Aorta (tissue), 5 donors: ENCODE data around the gene GMDS. TPM values are rescaled to one million over a fixed set of nuclear protein-coding genes. Genes with fewer than 3 reads are reported as not detected.

Experiments
- ATAC-seq: fragments of 200-7000 bp; cut with Tn5 transposase; one replicate; pipeline ENCODE4 v1.9.1; 2022; ENCODE audit warnings: moderate library complexity; ENCODE audit not compliant: low FRiP score
- DNase-seq, 2 donors: peaks; one replicate each; pipeline ENCODE4 v3.0.0-alpha.2; 2020
- H3K27ac ChIP-seq, 2 donors: one replicate each; pipeline ENCODE4 v1.5.1; 2013; ENCODE audit warnings: low read length in 2 of 2, mild to moderate bottlenecking in 2 of 2, moderate library complexity in 2 of 2, control low read depth in 1 of 2, inconsistent platforms in 1 of 2, low read depth in 1 of 2
- H3K27me3 ChIP-seq, 2 donors: one replicate each; pipeline ENCODE4 v1.6.1; 2013; ENCODE audit warnings: control low read depth in 1 of 2, low read length in 1 of 2, mild to moderate bottlenecking in 1 of 2, moderate library complexity in 1 of 2; ENCODE audit not compliant: insufficient read depth in 2 of 2, control insufficient read depth in 1 of 2
- H3K36me3 ChIP-seq, 2 donors: one replicate each; pipeline ENCODE4 v1.6.1; 2013; ENCODE audit warnings: control low read depth in 1 of 2, low read length in 1 of 2, mild to moderate bottlenecking in 1 of 2; ENCODE audit not compliant: insufficient read depth in 2 of 2, control insufficient read depth in 1 of 2
- H3K4me1 ChIP-seq, 2 donors: one replicate each; pipeline ENCODE4 v1.6.1; 2013; ENCODE audit warnings: low read length in 2 of 2, control low read depth in 1 of 2, mild to moderate bottlenecking in 1 of 2, moderate library complexity in 1 of 2; ENCODE audit not compliant: insufficient read depth in 2 of 2, control insufficient read depth in 1 of 2
- H3K4me3 ChIP-seq, 2 donors: one replicate each; pipeline ENCODE4 v1.5.1; 2013; ENCODE audit warnings: low read length in 2 of 2, control low read depth in 1 of 2, mild to moderate bottlenecking in 1 of 2
- H3K9me3 ChIP-seq: one replicate; pipeline ENCODE4 v1.6.1; 2013; ENCODE audit warnings: mild to moderate bottlenecking, low read length; ENCODE audit not compliant: control insufficient read depth
- WGBS, 2 donors: extraction: QIAGEN DNeasy Blood & Tissue Kit; methylation state at CpG; one replicate each; pipeline ENCODE4 v1.1.7; 2013; 5-methylcytosine and 5-hydroxymethylcytosine counted together
- intact Hi-C, 2 donors: fragments of 100-400 bp; cut with DNase I; formaldehyde crosslinking; loops; one replicate each; pipeline versions ENCODE4 v1.14.2 to v1.15.0; 2022
- polyA plus RNA-seq, 2 donors: library from polyadenylated mRNA; stranded (reverse); fragments of 200-250 nt; gene quantifications; one replicate each; pipeline ENCODE4 v1.2.3, GENCODE V29; 2013
- total RNA-seq, 2 donors: library from RNA; stranded (reverse); fragmentation: NEBNext Ultra II Directional; extraction: Animal tissue kit (Norgen Biotek cat#: 25700); gene quantifications; one replicate each; pipeline ENCODE4 v1.2.1, GENCODE V29; 2021
- donor health status: healthy with polysubstance abuse.
- donor health status: Bipolar disorder and iron deficiency.
- donor health status: DM: no; HTN: no; CAD: no.
- donor health status: DM: no; HTN: no; CAD: no.
- donor health status: DM: yes; HTN: yes; CAD: no.

GMDS gene
- total and polyA plus RNA-seq, 4 donors = 66.1 to 138 (median 84.9) TPM

- DNase-seq (peak in 1 of 2 donors; percentile 55), ATAC-seq (no peak)
- H3K27ac ChIP-seq = no peak overlapping the region
- no peaks in the 10 kb centered on the region for H3K9me3 ChIP-seq
- H3K4me3 ChIP-seq = no peak overlapping the region
- intact Hi-C loops = no loop called here
- H3K36me3 ChIP-seq = no peaks in the 10 kb centered on the region
- 76 to 85% methylated on average over 10 of the region's 10 CpGs for WGBS, 2 donors
- no peaks in the 10 kb centered on the region for H3K4me1 ChIP-seq
- no peaks in the 10 kb centered on the region for H3K27me3 ChIP-seq
These were observed 592.6 kb downstream of the GMDS start for GRCh38 chr6:1652842-1653241.

GRCh38 chr6:1651362-1651761, 594.0 kb downstream of the GMDS start:
- DNase-seq (peak in 1 of 2 donors; percentile 59), ATAC-seq (no peak)
- H3K4me1 ChIP-seq = no peaks in the 10 kb centered on the region
- no peak overlapping the region for H3K27ac ChIP-seq
- no peak overlapping the region for H3K4me3 ChIP-seq
- H3K27me3 ChIP-seq = no peaks in the 10 kb centered on the region
- no peaks in the 10 kb centered on the region for H3K9me3 ChIP-seq
- intact Hi-C loops = no loop called here
- no peaks in the 10 kb centered on the region for H3K36me3 ChIP-seq
- 94 to 95% methylated on average over 3 of the region's 3 CpGs for WGBS, 2 donors

GRCh38 chr6:1645466-1646185, 599.8 kb downstream of the GMDS start:
- H3K4me1 ChIP-seq = no peaks in the 10 kb centered on the region
- H3K27me3 ChIP-seq = no peaks in the 10 kb centered on the region
- WGBS, 2 donors = 71 to 73% methylated on average over 14 of the region's 14 CpGs
- no peak overlapping the region for H3K4me3 ChIP-seq
- no peak for DNase-seq
- no peak overlapping the region for H3K27ac ChIP-seq
- H3K9me3 ChIP-seq = no peaks in the 10 kb centered on the region
- H3K36me3 ChIP-seq = no peaks in the 10 kb centered on the region
- ATAC-seq = no peak
- intact Hi-C loops = no loop called here

GRCh38 chr6:1644516-1645060, 600.8 kb downstream of the GMDS start:
- Histone ChIP-seq H3K27me3 (no peaks in the 10 kb centered on the region), H3K9me3 (no peaks in the 10 kb centered on the region), H3K36me3 (no peaks in the 10 kb centered on the region), H3K4me3 (no peak overlapping the region), H3K27ac (no peak overlapping the region), H3K4me1 (no peaks in the 10 kb centered on the region)
- intact Hi-C loops = no loop called here
- ATAC-seq (no peak), DNase-seq (no peak)
- WGBS, 2 donors = 84 to 89% methylated on average over 12 of the region's 12 CpGs

- Histone ChIP-seq H3K4me1 (no peaks in the 10 kb centered on the region), H3K4me3 (no peak overlapping the region), H3K36me3 (no peaks in the 10 kb centered on the region), H3K27me3 (no peaks in the 10 kb centered on the region), H3K9me3 (no peaks in the 10 kb centered on the region), H3K27ac (no peak overlapping the region)
- ATAC-seq = no peak
- DNase-seq = no peak
- intact Hi-C loops = no loop called here
- WGBS, 2 donors = 83% methylated on average over 18 of the region's 18 CpGs
These were observed 601.5 kb downstream of the GMDS start for GRCh38 chr6:1643830-1644445.

GRCh38 chr6:1643111-1643510, 602.3 kb downstream of the GMDS start:
- Histone ChIP-seq H3K27ac (no peak overlapping the region), H3K36me3 (no peaks in the 10 kb centered on the region), H3K4me1 (no peaks in the 10 kb centered on the region), H3K9me3 (no peaks in the 10 kb centered on the region), H3K4me3 (no peak overlapping the region), H3K27me3 (no peaks in the 10 kb centered on the region)
- ATAC-seq (no peak), DNase-seq (no peak)
- WGBS, 2 donors = 80 to 82% methylated on average over 7 of the region's 7 CpGs
- intact Hi-C loops = no loop called here

GRCh38 chr6:1641343-1641885, 604.0 kb downstream of the GMDS start:
- Histone ChIP-seq H3K4me3 (no peak overlapping the region), H3K36me3 (no peaks in the 10 kb centered on the region), H3K27me3 (no peaks in the 10 kb centered on the region), H3K27ac (no peak overlapping the region), H3K9me3 (no peaks in the 10 kb centered on the region), H3K4me1 (no peaks in the 10 kb centered on the region)
- intact Hi-C loops = no loop called here
- 73 to 80% methylated on average over 12 of the region's 12 CpGs for WGBS, 2 donors
- ATAC-seq (no peak), DNase-seq (no peak)

- ATAC-seq (no peak), DNase-seq (no peak)
- H3K27me3 ChIP-seq = no peaks in the 10 kb centered on the region
These were observed 604.9 kb downstream of the GMDS start for GRCh38 chr6:1640476-1640875.

More at GRCh38 chr6:1640476-1640875, 604.9 kb downstream of the GMDS start:
- H3K36me3 ChIP-seq = no peaks in the 10 kb centered on the region
- no peaks in the 10 kb centered on the region for H3K4me1 ChIP-seq
- H3K27ac ChIP-seq = no peak overlapping the region
- intact Hi-C loops = no loop called here
- H3K4me3 ChIP-seq = no peak overlapping the region
- H3K9me3 ChIP-seq = no peaks in the 10 kb centered on the region
- WGBS, 2 donors = 89 to 90% methylated on average over 8 of the region's 8 CpGs
